Hepatocyte (in vitro differentiated cells): Measurements from ENCODE around the gene TRIOBP. TPM values are rescaled to one million over a fixed set of nuclear protein-coding genes. Genes with fewer than 3 reads are reported as not detected.

Experiments used
- DNase-seq: peaks from one replicate; pipeline ENCODE4 v3.0.0-alpha.2; 2016; ENCODE audit warnings: low spot score
- H2AFZ ChIP-seq: fragments of 200-600 bp; sonication (generic); 2 replicates; pipeline ENCODE4 v1.6.0; 2016; ENCODE audit warnings: antibody characterized with exemption, mild to moderate bottlenecking
- H3K27ac ChIP-seq: fragments of 200-600 bp; sonication (generic); 2 replicates; pipeline ENCODE4 v1.5.1; 2016; ENCODE audit warnings: mild to moderate bottlenecking
- H3K27me3 ChIP-seq: fragments of 200-600 bp; sonication (generic); 2 replicates; pipeline ENCODE4 v1.6.1; 2016
- H3K36me3 ChIP-seq: fragments of 200-600 bp; sonication (generic); replicated peaks from 2 replicates; pipeline ENCODE4 v1.5.1; 2016; ENCODE audit warnings: low read depth; ENCODE audit not compliant: insufficient read depth
- H3K4me1 ChIP-seq: fragments of 200-600 bp; sonication (generic); 2 replicates; pipeline ENCODE4 v1.5.1; 2016; ENCODE audit warnings: mild to moderate bottlenecking, moderate library complexity; ENCODE audit not compliant: insufficient read depth
- H3K4me2 ChIP-seq: fragments of 200-600 bp; sonication (generic); 2 replicates; pipeline ENCODE4 v1.6.0; 2016
- H3K4me3 ChIP-seq: fragments of 200-600 bp; sonication (generic); 2 replicates; pipeline ENCODE4 v1.5.1; 2016; ENCODE audit warnings: mild to moderate bottlenecking
- H3K79me2 ChIP-seq: fragments of 200-600 bp; sonication (generic); 2 replicates; pipeline ENCODE4 v1.6.0; 2017; ENCODE audit warnings: mild to moderate bottlenecking
- H3K9me2 ChIP-seq: fragments of 200-600 bp; sonication (generic); replicated peaks from 2 replicates; pipeline ENCODE4 v1.6.0; 2017; ENCODE audit warnings: mild to moderate bottlenecking; ENCODE audit not compliant: insufficient read depth
- H3K9me3 ChIP-seq: fragments of 200-600 bp; sonication (generic); 2 replicates; pipeline ENCODE4 v1.5.1; 2016; ENCODE audit warnings: low read depth, mild to moderate bottlenecking
- H4K20me1 ChIP-seq: fragments of 200-600 bp; sonication (generic); 2 replicates; pipeline ENCODE4 v1.6.0; 2016; ENCODE audit warnings: mild to moderate bottlenecking; ENCODE audit not compliant: insufficient read depth, poor library complexity, severe bottlenecking
- EZH2 ChIP-seq: fragments of 200-600 bp; sonication (generic); IDR thresholded peaks from 2 replicates; pipeline ENCODE4 v1.6.1; 2016; ENCODE audit warnings: antibody characterized with exemption, mild to moderate bottlenecking, borderline replicate concordance
- EZH2phosphoT487 ChIP-seq: fragments of 200-600 bp; sonication (generic); IDR thresholded peaks from one replicate; pipeline ENCODE4 v1.6.1; 2018; ENCODE audit warnings: antibody characterized with exemption, mild to moderate bottlenecking, low read depth, moderate library complexity; ENCODE audit not compliant: unreplicated experiment, severe bottlenecking
- WGBS: methylation state at CpG from one replicate; pipeline ENCODE4 v1.1.6; 2016; ENCODE audit warnings: low lambda C conversion rate; ENCODE audit errors: missing lambda C conversion rate; 5-methylcytosine and 5-hydroxymethylcytosine counted together
- polyA plus RNA-seq: library from polyadenylated mRNA; unstranded; fragments of >200 nt; fragmentation: Nextera tagmentation; extraction: Ambion mirVana; gene quantifications from 2 replicates; pipeline ENCODE4 v1.2.1, GENCODE V29; 2016
- total RNA-seq: library from RNA; depleted of rRNA; stranded (reverse); fragments of >200 nt; gene quantifications from 2 replicates; pipeline ENCODE4 v1.2.3, GENCODE V29; 2014
- TF ChIP-seq, protein P1 (sequence below): fragments of 200-600 bp; sonication (generic); IDR thresholded peaks from 2 replicates; pipeline ENCODE4 v1.5.1; 2016; ENCODE audit warnings: antibody characterized with exemption, mild to moderate bottlenecking; ENCODE audit not compliant: poor library complexity

The TRIOBP gene
- total and polyA plus RNA-seq, 2 experiments from 2014 or later = 57.2 to 96.1 TPM

- Histone ChIP-seq H3K9me2 (no peaks in the 10 kb centered on the region), H3K4me3 (no peak overlapping the region), H3K4me2 (no peak overlapping the region), H3K27me3 (no peaks in the 10 kb centered on the region), H3K79me2 (peaks cover 11% of the 10 kb centered on the region), H4K20me1 (no peaks in the 10 kb centered on the region), H3K9me3 (no peaks in the 10 kb centered on the region), H3K4me1 (peaks cover 5% of the 10 kb centered on the region), H2AFZ (no peak overlapping the region), H3K36me3 (no peaks in the 10 kb centered on the region), H3K27ac (no peak overlapping the region)
- TF ChIP-seq, protein P1, sequence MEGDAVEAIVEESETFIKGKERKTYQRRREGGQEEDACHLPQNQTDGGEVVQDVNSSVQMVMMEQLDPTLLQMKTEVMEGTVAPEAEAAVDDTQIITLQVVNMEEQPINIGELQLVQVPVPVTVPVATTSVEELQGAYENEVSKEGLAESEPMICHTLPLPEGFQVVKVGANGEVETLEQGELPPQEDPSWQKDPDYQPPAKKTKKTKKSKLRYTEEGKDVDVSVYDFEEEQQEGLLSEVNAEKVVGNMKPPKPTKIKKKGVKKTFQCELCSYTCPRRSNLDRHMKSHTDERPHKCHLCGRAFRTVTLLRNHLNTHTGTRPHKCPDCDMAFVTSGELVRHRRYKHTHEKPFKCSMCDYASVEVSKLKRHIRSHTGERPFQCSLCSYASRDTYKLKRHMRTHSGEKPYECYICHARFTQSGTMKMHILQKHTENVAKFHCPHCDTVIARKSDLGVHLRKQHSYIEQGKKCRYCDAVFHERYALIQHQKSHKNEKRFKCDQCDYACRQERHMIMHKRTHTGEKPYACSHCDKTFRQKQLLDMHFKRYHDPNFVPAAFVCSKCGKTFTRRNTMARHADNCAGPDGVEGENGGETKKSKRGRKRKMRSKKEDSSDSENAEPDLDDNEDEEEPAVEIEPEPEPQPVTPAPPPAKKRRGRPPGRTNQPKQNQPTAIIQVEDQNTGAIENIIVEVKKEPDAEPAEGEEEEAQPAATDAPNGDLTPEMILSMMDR = no peak
- TF ChIP-seq EZH2 (no peak), EZH2phosphoT487 (no peak)
- DNase-seq = no peak
- 86% methylated on average over 6 of the region's 6 CpGs for WGBS
These were observed 27.3 kb upstream of the TRIOBP start for GRCh38 chr22:37669586-37669985.

GRCh38 chr22:37672206-37672919 is 24.5 kb upstream of the TRIOBP start:
- TF ChIP-seq, protein P1 = no peak
- TF ChIP-seq EZH2phosphoT487 (no peak), EZH2 (no peak)
- H3K79me2 ChIP-seq = peaks cover 12% of the 10 kb centered on the region
- 89% methylated on average over 15 of the region's 15 CpGs for WGBS
- H3K9me2 ChIP-seq = no peaks in the 10 kb centered on the region
- no peak overlapping the region for H3K27ac ChIP-seq
- no peak overlapping the region for H2AFZ ChIP-seq
- H3K27me3 ChIP-seq = no peaks in the 10 kb centered on the region
- H3K4me3 ChIP-seq = no peak overlapping the region
- no peaks in the 10 kb centered on the region for H3K9me3 ChIP-seq
- H3K4me2 ChIP-seq = no peak overlapping the region
- peaks cover under 1% of the 10 kb centered on the region for H4K20me1 ChIP-seq
- no peak for DNase-seq
- H3K36me3 ChIP-seq = no peaks in the 10 kb centered on the region
- H3K4me1 ChIP-seq = peaks cover 10% of the 10 kb centered on the region

GRCh38 chr22:37672920-37673455 is 23.9 kb upstream of the TRIOBP start:
- no peak overlapping the region for H3K4me3 ChIP-seq
- no peak for DNase-seq
- TF ChIP-seq, protein P1 = no peak
- TF ChIP-seq EZH2 = no peak
- no peak for TF ChIP-seq EZH2phosphoT487
- H3K27ac ChIP-seq = no peak overlapping the region
- peaks cover 7% of the 10 kb centered on the region for H4K20me1 ChIP-seq
- no peaks in the 10 kb centered on the region for H3K27me3 ChIP-seq
- H3K9me2 ChIP-seq = no peaks in the 10 kb centered on the region
- no peaks in the 10 kb centered on the region for H3K36me3 ChIP-seq
- peaks cover 12% of the 10 kb centered on the region for H3K79me2 ChIP-seq
- whole genome bisulfite sequencing = 84% methylated on average over 11 of the region's 11 CpGs
- H2AFZ ChIP-seq = no peak overlapping the region
- no peaks in the 10 kb centered on the region for H3K9me3 ChIP-seq
- no peak overlapping the region for H3K4me2 ChIP-seq
- H3K4me1 ChIP-seq = peaks cover 10% of the 10 kb centered on the region
